ENCODE data around the gene LRCH3.
A peak's percentile ranks its signal among the peaks of the same experiment; 100 is the strongest.
"Not testable (repeated sequence)": the region's sequence is repeated elsewhere in the genome, so short reads cannot be mapped to it uniquely, and the experiment has no call there.

Gene LRCH3

DNA sequence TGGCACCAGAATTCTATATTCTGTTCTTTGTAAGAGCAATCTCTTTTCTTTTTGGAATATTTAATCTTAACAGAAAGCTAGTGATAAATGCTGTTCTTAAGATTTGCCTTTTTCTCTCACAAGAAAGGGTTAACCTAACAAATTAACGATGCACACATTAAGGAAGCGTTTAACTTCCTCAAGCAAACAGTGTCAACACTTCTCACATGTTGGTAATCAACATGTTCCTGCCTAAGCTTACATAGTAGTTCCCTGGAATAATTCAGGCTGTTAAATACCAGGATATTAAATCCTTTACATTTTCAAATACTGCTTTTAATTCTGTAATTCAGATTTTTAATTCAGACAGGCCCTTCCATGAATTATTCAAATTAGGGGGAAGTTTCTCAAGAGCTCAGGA lies 91.5 kb downstream of the LRCH3 start:
- FAIRE-seq (no peak), DNase-seq (ENCODE audit: low spot score) (no peak)

DNA sequence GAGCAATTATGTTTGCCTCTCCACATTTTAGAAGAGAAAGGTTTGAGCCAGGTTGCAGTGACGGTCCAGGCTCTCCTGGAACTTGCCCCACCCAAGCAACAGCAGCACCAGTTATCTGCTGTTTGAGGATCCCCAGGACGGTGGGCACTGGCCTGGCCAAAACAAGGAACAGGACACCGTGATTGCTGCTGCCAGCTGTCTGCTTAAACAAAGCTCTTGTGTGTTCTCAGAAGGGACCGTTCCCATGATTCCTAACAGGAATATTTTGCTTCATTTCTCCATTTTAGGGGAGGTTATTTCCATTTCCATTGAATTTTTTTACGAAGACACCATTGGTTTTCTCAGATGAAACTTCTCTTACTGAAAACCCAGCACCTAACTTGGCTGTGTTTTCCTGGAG lies 92.5 kb downstream of the LRCH3 start:
- no peak for FAIRE-seq
- DNase-seq (ENCODE audit: low spot score) = no peak

DNA sequence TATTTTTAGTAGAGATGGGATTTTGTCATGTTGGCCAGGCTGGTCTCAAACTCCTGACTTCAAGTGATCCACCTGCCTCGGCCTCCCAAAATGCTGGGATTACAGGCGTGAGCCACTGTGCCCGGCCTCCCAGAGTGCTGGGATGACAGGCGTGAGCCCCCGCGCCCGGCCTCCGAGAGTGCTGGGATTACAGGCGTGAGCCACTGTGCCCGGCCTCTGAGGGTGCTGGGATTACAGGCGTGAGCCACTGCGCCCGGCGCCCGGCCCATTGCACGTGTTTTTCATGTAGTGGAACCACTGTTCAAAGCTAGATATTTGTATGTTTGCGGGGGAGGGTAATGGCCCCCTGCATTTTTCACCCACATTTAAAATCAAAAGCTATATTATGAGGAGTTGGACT lies 93.3 kb downstream of the LRCH3 start:
- not testable (repeated sequence) for FAIRE-seq; DNase-seq (ENCODE audit: low spot score)

DNA sequence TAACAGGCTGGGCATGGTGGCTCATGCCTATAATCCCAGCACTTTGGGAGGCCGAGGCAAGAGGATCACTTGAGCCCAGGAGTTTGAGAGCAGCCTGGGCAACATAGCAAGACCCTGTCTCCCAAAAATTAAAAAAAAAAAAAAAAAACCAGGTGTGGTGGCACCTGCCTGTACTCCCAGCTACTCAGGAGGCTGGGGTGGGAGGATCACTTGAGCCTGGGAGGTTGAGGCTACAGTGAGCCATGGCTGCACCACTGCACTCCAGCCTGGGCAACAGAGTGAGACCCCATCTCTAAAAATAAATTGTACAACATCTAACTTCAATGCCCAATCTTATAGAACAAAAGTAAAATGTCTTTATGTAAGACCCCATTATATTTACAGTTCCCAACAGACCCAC lies 95.0 kb downstream of the LRCH3 start:
- DNase-seq (ENCODE audit: low spot score); FAIRE-seq: not testable (repeated sequence)

DNA sequence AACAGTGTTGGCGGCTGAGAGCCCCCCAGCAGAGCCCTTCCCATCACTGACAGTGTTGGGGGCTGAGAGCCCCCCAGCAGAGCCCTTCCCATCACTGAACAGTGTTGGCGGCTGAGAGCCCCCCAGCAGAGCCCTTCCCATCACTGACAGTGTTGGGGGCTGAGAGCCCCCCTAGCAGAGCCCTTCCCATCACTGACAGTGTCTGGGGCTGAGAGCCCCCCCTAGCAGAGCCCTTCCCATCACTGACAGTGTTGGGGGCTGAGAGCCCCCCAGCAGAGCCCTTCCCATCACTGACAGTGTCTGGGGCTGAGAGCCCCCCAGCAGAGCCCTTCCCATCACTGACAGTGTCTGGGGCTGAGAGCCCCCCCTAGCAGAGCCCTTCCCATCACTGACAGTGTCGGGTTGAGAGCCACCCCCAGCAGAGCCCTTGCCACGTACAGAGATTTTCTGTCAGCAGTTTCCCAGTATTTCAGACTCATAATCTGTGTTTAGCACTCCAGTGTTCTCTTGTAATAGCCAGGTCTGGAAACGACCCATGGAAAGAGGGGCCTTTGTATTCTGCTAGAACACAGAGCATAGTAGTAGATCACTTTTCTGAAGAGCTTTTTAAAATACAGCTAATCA lies 96.5 kb downstream of the LRCH3 start:
- FAIRE-seq = not testable (repeated sequence)

DNA sequence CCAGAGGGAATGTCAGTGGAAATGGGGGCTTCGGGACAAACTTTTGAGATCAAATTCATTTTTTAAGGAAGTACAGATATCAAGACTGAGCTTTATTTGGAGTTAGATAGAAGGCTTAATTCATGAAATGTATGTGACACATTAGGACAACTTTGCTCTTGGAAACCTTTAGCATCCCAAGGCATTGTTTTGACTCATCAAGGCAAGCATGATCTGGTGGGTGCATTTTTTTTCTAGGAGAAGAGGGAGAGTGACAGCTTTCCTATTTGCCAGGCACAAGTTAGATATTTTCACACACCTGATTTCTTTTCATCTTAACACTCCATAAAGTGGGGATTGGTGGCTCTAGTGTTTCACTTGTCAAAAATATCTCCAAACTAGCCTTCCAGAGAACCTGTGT lies 97.5 kb downstream of the LRCH3 start:
- DNase-seq (ENCODE audit: low spot score) = no peak
- no peak for FAIRE-seq

More for the DNA sequence above, 96.5 kb downstream of the LRCH3 start:
- not testable (repeated sequence) for DNase-seq (ENCODE audit: low spot score)

DNA sequence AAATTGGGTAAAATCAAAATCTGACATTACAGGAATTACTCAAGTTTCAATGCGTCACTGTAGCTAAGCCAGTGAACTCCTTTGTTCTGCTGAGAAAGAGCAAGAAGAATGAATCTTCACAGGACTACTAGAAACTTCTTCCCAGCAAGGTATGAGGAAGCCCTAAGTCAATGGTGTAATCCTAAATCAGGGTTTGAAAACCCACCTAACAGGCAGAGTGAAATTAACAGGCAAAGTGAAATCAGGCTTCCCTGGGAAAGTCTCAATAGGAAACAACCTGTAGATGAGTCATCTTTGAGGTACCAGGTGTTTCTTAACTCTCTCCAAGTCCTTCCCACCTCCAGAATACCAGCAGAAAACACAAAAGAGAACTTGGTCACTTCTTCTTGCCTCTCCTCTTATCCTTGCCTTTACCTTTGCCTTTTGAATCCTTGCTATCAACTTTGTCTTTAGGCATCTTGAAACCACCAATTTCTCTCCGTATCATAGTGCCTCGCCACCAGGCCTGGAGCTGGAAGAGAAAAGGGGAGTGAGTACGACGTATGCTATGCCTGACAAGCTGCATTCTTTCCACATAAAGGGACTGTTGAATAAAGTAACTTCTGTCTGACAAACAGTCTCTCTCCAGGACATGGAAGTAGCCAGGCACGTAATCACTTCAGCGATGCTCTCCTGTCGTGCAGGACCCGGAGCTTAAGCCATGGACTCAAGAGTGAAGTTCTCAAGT lies 98.3 kb downstream of the LRCH3 start:
- no peak for FAIRE-seq
- DNase-seq (ENCODE audit: low spot score) = no peak

DNA sequence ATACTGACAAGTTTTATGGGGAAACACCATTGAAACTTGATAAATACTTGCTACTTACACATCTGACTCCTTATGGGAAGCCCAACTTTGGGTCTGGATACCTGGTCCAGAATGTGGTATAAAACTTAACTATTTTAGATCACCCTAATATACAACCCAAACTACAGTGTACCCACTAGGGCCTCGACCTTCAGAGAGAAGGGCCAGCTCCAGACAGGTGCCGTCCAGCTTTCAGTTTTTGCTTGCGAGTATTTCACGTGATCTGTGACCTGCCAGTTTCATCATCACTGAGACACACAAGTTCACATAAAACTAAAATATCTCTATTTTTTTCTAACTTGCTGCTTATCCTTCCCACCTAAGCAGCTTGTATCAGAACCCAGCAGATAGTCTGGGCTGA lies 99.6 kb downstream of the LRCH3 start:
- no peak for FAIRE-seq
- DNase-seq (ENCODE audit: low spot score) = no peak

DNA sequence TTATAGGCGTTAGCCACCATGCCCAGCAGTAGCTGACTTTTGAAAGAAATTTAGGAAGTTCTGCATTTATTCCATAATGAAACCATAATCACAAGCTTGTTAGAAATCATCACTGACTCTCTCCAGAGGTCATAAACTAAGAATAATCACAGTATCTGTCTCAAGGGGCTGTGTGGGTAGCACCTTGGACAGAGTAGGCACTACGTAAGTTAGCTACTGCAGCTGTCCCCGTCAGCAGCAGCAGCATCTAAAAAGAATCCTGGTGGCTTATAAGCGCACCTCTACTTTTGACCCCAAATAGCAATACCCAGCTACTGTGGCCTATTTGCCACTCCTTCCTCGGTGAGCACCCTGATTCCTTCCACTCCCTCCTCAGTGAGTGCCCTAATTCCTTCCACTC lies 101.1 kb downstream of the LRCH3 start:
- FAIRE-seq (no peak), DNase-seq (ENCODE audit: low spot score) (no peak)

DNA sequence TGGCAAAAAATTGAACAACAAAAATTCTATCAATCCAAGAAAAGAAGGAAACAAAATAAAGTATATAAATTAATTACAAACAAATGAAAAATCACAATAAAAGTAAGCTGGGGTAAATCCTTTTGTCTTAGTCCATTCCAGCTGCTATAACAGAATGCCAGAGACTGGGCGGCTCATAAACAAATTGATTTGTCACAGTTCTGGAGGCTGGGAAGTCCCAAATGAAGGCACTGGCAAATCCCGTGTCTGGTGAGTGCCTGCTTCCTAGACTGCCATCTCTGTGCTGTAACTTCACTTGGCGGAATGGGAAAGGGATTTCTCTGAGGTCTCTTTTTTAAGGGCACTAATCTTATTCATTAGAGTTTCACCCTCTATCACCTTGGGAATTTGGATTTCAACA lies 105.4 kb downstream of the LRCH3 start:
- FAIRE-seq = no peak
- DNase-seq (ENCODE audit: low spot score) = no peak

DNA sequence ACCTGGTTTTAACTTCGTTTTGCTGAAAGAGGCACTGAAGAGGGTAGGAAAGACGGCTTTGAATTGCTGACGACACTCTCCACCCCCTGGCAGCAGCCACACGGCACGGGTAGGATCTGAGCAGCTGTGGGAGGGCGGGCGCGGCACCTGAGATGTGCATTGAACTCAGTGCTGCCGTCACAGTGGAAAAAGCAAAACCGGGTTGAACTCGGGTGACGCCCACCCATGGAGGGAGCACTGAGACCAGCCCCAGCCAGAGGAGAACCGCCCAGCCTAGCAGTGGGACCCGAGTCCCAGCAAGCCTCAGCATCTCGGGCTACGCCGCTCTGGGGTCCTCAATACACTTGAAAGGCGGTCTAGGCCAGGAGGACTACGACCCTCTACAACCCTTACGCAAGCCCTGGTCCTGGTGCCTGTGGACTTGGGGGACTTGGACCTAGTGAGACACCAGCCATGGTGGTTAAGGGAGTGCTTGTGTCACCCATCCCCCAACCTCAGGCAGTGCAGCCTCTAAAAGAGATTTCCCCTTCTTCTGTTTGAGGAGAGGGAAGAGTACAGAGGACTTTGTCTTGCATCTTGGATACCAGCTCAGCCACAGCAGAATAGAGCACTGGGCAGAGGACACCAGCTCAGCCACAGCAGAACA lies 108.9 kb downstream of the LRCH3 start:
- DNase-seq (ENCODE audit: low spot score) (no peak), FAIRE-seq (no peak)

DNA sequence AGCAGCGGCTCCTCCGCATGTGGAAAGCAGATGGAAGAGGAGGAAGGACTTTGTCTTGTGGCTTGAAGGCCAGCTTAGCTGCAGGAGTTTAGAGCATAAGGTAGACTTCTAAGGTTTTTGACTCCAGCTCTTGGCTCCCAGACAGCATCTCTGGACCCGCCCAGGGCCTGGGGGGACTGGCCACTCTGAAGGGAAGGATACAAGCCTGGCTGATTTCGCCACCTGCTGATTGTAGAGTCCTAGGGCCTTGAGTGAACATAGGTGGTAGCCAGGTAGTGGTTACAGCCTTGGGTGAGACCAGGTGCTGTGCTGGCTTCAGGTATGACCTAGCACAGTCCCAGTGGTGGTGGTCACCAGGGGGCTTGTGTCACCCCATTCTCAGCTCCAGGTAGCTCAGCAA lies 110.6 kb downstream of the LRCH3 start:
- FAIRE-seq = no peak

DNA sequence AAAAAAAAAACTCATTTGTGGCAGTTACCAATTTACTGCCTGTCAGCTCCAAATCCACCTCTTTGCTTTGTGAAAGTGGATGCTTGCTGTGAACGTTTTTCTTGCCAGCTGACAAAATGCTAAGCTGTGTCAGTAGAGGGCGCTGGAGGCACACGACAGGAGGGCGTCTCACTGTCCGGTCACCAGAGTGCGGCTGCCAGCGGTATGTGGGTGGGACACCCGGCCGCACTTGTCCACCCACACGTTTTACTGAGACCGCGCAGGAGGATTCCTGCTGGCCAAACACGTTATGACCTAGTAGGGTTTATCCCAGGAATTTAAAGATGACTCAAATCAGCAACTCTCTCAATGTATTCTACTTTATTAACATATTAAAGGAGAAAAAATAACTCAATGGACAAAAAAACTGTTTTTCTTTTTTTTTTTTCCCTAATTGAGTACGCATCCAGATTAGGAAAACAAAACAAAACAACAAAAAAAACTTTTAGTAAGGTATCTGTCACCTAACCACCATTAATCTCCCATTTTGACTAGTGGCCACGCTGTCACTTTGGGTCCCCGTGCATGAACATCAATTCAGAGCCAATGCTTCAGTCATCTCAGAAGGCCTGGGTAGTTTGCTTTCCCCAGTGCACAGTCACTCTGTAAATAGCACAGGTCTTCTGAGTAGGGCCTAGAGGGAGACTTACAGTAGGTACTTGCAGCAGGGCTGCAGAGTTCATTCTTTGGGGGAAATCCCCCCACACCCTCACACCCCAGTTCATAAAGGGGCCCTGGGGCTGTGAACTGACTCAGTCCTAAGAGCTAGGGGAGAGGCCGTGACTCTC lies 115.2 kb downstream of the LRCH3 start:
- FAIRE-seq (peak; percentile 84), DNase-seq (ENCODE audit: low spot score) (peak; percentile 92)

More for the DNA sequence above, 110.6 kb downstream of the LRCH3 start:
- no peak for DNase-seq (ENCODE audit: low spot score)

DNA sequence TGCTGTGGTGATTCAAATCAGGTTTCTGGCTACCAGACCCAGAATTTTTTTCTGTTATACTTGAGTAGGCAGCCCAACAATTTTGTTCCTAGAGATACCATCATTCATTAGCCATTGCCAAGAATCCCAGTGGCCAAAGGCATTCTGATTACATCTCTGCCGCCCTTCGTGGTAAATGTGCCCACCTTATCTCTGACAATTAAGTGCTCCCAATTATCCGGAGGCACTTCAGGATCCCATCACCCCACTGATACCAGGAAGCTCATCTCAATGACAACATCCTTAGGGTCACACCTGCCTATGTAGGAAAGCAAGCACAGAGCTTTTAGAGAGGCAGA lies 115.8 kb downstream of the LRCH3 start:
- no peak for FAIRE-seq
- no peak for DNase-seq (ENCODE audit: low spot score)

DNA sequence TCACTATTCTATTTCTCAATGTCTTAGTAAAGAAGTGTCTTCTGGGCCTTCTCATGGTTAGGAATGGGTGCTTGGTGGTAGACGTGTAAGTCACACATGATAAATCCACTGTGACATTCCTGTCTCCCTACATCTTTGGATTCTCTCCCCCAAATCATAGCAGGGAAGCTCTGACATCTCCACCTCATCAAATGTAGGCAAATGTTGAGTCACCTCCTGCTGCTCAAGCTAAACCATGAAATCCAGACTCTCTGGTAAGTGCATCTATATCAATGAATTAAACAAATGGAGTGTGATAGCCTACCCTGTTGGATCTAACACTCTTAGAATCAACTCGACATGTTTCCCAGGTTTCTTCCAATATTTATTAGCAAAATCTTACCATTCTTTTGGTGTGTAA lies 116.1 kb downstream of the LRCH3 start:
- DNase-seq (ENCODE audit: low spot score) = no peak

DNA sequence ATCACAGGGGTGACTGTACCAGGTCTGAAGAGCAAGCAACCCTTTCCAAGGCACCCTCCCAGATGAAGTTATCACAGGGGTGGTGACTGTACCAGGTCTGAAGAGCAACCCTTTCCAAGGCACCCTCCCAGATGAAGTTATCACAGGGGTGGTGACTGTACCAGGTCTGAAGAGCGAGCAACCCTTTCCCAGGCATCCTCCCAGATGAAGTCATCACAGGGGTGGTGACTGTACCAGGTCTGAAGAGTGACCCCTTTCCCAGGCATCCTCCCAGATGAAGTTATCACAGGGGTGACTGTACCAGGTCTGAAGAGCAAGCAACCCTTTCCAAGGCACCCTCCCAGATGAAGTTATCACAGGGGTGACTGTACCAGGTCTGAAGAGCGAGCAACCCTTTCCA lies 117.5 kb downstream of the LRCH3 start:
- DNase-seq (ENCODE audit: low spot score); FAIRE-seq: not testable (repeated sequence)

More for the DNA sequence above, 116.1 kb downstream of the LRCH3 start:
- no peak for FAIRE-seq

DNA sequence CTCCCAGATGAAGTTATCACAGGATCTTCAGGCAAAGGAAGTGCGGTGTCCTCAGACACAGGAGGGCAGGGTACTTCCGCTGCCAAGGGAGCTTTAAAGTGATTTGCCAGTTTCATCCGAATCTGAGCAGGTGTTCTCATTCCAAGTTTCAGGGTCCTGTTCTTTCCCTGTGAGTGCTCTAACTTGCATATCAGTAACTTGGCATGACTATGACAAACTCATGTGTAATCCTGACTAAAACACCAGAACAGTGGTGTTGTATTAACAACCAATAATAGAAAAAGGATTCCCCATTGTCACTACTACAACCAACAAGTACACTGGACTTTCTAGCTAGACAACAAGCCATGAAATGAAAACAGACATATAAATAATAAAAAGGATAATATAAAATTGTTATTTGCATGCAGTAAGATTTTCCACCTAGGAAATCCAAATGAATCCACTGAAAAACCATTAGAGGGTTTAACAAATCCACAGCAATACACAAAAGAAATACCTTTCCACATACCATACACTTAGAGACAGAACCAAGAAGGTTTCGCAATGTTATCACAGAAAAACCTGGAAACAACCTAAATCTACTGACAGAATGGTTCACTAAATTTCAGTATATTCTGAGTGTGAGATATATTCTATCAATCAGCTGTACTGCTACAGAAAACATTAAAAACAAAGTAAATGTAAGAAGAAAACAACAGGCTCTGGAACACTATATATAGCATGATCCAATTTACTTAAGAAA lies 118.1 kb downstream of the LRCH3 start:
- DNase-seq (ENCODE audit: low spot score) (no peak), FAIRE-seq (no peak)

DNA sequence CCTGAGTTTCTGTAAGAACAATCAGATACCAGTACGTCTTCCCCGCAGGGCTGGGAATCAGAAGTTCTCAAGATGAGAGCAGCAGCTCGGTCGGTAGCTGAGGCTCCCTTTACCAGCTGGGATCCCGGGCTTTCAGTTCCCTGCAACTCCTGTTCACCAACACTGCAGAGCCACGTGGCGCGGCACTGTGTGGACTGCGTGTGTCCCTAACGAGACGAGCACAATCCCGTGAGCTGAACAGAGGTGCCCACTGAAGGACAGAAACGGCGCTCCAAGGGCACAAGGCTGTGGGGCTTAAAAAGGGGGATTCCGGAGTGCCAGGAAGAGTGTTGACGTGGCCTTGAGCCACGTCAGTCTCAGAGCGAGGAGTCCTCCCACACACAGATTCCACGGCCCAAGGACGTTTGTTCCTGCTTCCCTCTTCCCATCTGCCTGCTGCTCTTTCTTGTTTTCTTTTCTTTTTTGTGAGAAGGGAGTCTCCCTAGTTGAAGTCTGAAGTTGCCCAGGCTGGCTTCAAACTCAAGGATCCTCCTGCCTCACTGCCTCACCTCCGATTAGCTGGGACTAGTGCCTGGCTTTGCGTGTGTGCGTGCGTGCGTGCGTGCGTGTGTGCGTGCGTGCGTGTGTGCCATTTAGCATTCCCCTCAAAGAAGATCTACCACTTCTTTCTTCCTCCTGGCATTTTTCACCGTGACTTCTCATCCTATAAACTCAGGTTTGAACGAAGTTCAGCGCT lies 121.9 kb downstream of the LRCH3 start:
- FAIRE-seq (no peak), DNase-seq (ENCODE audit: low spot score) (no peak)

DNA sequence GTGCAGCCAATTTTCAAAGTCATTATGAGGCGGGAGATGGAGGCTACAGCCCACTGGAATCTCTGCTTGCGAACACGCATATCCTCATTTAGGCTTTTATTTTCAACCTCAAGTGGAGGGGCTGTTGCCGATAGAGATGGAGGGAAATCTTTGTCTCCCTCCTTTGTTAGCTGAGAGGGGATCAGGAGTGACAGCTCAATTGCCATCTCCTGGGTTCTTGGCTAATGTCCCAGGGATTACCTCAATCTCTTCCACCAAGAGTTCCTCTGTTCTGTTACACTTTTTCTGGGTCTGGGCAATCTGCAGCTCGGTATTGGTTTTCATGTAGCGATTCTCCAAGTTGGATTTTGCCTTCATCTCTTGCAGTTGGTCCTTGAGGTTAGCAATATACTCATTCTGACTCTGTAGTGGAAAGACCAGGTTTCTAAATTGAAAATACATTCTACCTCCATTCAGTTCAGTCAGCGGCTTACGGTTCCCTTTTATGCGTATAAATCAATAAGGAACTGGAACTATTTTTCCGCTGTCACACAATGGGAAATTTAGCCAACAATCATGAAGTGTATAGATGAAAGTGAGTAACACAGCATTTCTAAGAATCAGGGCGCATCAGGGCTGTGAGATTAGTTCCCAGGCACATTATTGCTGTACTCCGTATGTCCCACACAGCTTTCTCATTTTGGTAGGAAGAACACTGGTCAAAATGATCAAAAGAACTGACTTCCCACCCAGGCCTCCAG lies 122.8 kb downstream of the LRCH3 start:
- FAIRE-seq (no peak), DNase-seq (ENCODE audit: low spot score) (no peak)

All from RCC 7860 (cell line).